ENCODE data around the gene CDK19. TPM values are rescaled to one million over a fixed set of nuclear protein-coding genes. Genes with fewer than 3 reads are reported as not detected.
A peak's percentile ranks its signal among the peaks of the same experiment; 100 is the strongest.

Gene CDK19
- total and polyA plus RNA-seq, 2 of the 13 experiments (the other 11 are each of a cell fraction or from before 2014, with no cell fraction given) = 13.4 to 27.0 TPM

- TF ChIP-seq, protein P1, sequence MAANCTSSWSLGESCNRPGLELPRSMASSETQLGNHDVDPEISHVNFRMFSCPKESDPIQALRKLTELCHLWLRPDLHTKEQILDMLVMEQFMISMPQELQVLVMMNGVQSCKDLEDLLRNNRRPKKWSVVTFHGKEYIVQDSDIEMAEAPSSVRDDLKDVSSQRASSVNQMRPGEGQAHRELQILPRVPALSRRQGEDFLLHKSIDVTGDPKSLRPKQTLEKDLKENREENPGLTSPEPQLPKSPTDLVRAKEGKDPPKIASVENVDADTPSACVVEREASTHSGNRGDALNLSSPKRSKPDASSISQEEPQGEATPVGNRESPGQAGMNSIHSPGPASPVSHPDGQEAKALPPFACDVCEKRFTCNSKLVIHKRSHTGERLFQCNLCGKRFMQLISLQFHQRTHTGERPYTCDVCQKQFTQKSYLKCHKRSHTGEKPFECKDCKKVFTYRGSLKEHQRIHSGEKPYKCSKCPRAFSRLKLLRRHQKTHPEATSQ (CRISPR knock-in tag; IDR thresholded peaks at IDR 0.05; ENCODE audit: borderline replicate concordance) = 0 out of 2 replicates have a peak, but pooled peaks have one; percentile 8
- TF ChIP-seq, protein P2, sequence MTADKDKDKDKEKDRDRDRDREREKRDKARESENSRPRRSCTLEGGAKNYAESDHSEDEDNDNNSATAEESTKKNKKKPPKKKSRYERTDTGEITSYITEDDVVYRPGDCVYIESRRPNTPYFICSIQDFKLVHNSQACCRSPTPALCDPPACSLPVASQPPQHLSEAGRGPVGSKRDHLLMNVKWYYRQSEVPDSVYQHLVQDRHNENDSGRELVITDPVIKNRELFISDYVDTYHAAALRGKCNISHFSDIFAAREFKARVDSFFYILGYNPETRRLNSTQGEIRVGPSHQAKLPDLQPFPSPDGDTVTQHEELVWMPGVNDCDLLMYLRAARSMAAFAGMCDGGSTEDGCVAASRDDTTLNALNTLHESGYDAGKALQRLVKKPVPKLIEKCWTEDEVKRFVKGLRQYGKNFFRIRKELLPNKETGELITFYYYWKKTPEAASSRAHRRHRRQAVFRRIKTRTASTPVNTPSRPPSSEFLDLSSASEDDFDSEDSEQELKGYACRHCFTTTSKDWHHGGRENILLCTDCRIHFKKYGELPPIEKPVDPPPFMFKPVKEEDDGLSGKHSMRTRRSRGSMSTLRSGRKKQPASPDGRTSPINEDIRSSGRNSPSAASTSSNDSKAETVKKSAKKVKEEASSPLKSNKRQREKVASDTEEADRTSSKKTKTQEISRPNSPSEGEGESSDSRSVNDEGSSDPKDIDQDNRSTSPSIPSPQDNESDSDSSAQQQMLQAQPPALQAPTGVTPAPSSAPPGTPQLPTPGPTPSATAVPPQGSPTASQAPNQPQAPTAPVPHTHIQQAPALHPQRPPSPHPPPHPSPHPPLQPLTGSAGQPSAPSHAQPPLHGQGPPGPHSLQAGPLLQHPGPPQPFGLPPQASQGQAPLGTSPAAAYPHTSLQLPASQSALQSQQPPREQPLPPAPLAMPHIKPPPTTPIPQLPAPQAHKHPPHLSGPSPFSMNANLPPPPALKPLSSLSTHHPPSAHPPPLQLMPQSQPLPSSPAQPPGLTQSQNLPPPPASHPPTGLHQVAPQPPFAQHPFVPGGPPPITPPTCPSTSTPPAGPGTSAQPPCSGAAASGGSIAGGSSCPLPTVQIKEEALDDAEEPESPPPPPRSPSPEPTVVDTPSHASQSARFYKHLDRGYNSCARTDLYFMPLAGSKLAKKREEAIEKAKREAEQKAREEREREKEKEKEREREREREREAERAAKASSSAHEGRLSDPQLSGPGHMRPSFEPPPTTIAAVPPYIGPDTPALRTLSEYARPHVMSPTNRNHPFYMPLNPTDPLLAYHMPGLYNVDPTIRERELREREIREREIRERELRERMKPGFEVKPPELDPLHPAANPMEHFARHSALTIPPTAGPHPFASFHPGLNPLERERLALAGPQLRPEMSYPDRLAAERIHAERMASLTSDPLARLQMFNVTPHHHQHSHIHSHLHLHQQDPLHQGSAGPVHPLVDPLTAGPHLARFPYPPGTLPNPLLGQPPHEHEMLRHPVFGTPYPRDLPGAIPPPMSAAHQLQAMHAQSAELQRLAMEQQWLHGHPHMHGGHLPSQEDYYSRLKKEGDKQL (CRISPR knock-in tag; IDR thresholded peaks at IDR 0.05; ENCODE audit: low read depth) = 0 out of 2 replicates have a peak, but pooled peaks have one; percentile 5
- TF ChIP-seq ELF3 (CRISPR knock-in tag; IDR thresholded peaks at IDR 0.05) = peak; percentile 69; the same call in 1 of the 2 replicates
- TF ChIP-seq, protein P3, sequence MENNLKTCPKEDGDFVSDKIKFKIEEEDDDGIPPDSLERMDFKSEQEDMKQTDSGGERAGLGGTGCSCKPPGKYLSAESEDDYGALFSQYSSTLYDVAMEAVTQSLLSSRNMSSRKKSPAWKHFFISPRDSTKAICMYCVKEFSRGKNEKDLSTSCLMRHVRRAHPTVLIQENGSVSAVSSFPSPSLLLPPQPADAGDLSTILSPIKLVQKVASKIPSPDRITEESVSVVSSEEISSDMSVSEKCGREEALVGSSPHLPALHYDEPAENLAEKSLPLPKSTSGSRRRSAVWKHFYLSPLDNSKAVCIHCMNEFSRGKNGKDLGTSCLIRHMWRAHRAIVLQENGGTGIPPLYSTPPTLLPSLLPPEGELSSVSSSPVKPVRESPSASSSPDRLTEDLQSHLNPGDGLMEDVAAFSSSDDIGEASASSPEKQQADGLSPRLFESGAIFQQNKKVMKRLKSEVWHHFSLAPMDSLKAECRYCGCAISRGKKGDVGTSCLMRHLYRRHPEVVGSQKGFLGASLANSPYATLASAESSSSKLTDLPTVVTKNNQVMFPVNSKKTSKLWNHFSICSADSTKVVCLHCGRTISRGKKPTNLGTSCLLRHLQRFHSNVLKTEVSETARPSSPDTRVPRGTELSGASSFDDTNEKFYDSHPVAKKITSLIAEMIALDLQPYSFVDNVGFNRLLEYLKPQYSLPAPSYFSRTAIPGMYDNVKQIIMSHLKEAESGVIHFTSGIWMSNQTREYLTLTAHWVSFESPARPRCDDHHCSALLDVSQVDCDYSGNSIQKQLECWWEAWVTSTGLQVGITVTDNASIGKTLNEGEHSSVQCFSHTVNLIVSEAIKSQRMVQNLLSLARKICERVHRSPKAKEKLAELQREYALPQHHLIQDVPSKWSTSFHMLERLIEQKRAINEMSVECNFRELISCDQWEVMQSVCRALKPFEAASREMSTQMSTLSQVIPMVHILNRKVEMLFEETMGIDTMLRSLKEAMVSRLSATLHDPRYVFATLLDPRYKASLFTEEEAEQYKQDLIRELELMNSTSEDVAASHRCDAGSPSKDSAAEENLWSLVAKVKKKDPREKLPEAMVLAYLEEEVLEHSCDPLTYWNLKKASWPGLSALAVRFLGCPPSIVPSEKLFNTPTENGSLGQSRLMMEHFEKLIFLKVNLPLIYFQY (CRISPR knock-in tag; IDR thresholded peaks at IDR 0.05; ENCODE audit: borderline replicate concordance) = no peak
- TF ChIP-seq UBTF (CRISPR knock-in tag; IDR thresholded peaks at IDR 0.05) = peak; percentile 13; the same call in 1 of the 2 replicates
- TF ChIP-seq NCOA1 (CRISPR knock-in tag; IDR thresholded peaks at IDR 0.05) = 0 out of 2 replicates have a peak, but pooled peaks have one; percentile 26
- TF ChIP-seq MBNL3 (CRISPR knock-in tag; conservative IDR thresholded peaks at IDR 0.05) = no peak
- TF ChIP-seq ZNF607 (CRISPR knock-in tag; IDR thresholded peaks at IDR 0.05; ENCODE audit: borderline replicate concordance) = peak; percentile 60; the same call in 1 of the 2 replicates
- peak; percentile 57; the same call in 1 of the 2 replicates for TF ChIP-seq KDM5A (IDR thresholded peaks at IDR 0.05; ENCODE audit: borderline replicate concordance, low read length)
- TF ChIP-seq, protein P4, sequence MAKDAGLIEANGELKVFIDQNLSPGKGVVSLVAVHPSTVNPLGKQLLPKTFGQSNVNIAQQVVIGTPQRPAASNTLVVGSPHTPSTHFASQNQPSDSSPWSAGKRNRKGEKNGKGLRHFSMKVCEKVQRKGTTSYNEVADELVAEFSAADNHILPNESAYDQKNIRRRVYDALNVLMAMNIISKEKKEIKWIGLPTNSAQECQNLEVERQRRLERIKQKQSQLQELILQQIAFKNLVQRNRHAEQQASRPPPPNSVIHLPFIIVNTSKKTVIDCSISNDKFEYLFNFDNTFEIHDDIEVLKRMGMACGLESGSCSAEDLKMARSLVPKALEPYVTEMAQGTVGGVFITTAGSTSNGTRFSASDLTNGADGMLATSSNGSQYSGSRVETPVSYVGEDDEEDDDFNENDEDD (CRISPR knock-in tag; IDR thresholded peaks at IDR 0.05; ENCODE audit: borderline replicate concordance) = no peak
- 0 out of 2 replicates have a peak, but pooled peaks have one; percentile 12 for TF ChIP-seq ZNF691 (CRISPR knock-in tag; IDR thresholded peaks at IDR 0.05; ENCODE audit: borderline replicate concordance, low read depth)
- no peak for TF ChIP-seq REPIN1 (CRISPR knock-in tag; IDR thresholded peaks at IDR 0.05; ENCODE audit: borderline replicate concordance, low read depth)
- no peak for TF ChIP-seq CBFB (CRISPR knock-in tag; IDR thresholded peaks at IDR 0.05)
Observed at GRCh38 chr6:110815015-110815410, 256 bp downstream of the CDK19 start (continued).

Measured in HepG2 (cell line).